T-cell (primary cell): ENCODE data around the gene CCDC154. TPM values are rescaled to one million over a fixed set of nuclear protein-coding genes. Genes with fewer than 3 reads are reported as not detected.

Experiments
- ATAC-seq, 4 experiments: fragments of 200-7000 bp in 3 of 4; fragments of 150-1000 bp in 1 of 4; cut with Tn5 transposase; replicated peaks in 1 of 4; 1 replicate in 3 of 4; 2 replicates in 1 of 4; pipeline ENCODE4 v1.10.0; 2021; ENCODE audit warnings: moderate library complexity in 3 of 4, mild to moderate bottlenecking in 2 of 4, moderate number of reproducible peaks in 1 of 4
- CTCF ChIA-PET, 2 donors: fragments of 300-600 bp; sonication (Branson Sonifier 250); formaldehyde crosslinking; loops; one replicate each; lab custom pipeline; 2022; ENCODE audit warnings: antibody characterized with exemption in 2 of 2; lab: Charles Lee
- POLR2A ChIA-PET, 2 donors: fragments of 300-600 bp; sonication (Branson Sonifier 250); formaldehyde crosslinking; loops; one replicate each; lab custom pipeline; 2022; ENCODE audit warnings: antibody characterized with exemption in 2 of 2; lab: Charles Lee
- DNase-seq, 35 experiments: peaks; one replicate each; pipeline versions ENCODE4 v3.0.0 to v3.0.0-alpha.2; 2013 to 2023
- H3K27ac ChIP-seq: one replicate; pipeline ENCODE4 v1.5.1; 2013; ENCODE audit warnings: low read length
- H3K27me3 ChIP-seq, 2 experiments: replicated peaks in 1 of 2; 1 replicate in 1 of 2; 2 replicates in 1 of 2; pipeline versions ENCODE4 v1.6.1 to v1.7.0; 2013; ENCODE audit warnings: low read length in 1 of 2, mixed read lengths in 1 of 2; ENCODE audit not compliant: control insufficient read depth in 2 of 2, insufficient read depth in 2 of 2; ENCODE audit errors: extremely low read depth in 1 of 2
- H3K36me3 ChIP-seq, 2 donors: 1 replicate in 1 of 2; 2 replicates in 1 of 2; pipeline versions ENCODE4 v1.6.1 to v1.7.0; 2013; ENCODE audit warnings: low read length in 1 of 2; ENCODE audit not compliant: control insufficient read depth in 2 of 2, insufficient read depth in 1 of 2; ENCODE audit errors: extremely low read depth in 1 of 2
- H3K4me1 ChIP-seq, 2 experiments: 1 replicate in 1 of 2; 2 replicates in 1 of 2; pipeline versions ENCODE4 v1.6.1 to v1.7.0; 2013; ENCODE audit warnings: low read length in 2 of 2, mixed read lengths in 1 of 2; ENCODE audit not compliant: insufficient read depth in 2 of 2, control insufficient read depth in 1 of 2; ENCODE audit errors: extremely low read depth in 1 of 2
- H3K4me3 ChIP-seq, 2 donors: 1 replicate in 1 of 2; 2 replicates in 1 of 2; pipeline versions ENCODE4 v1.5.1 to v1.7.0; 2013; ENCODE audit warnings: mild to moderate bottlenecking in 2 of 2, low read length in 1 of 2, moderate library complexity in 1 of 2; ENCODE audit not compliant: control insufficient read depth in 1 of 2; ENCODE audit errors: extremely low read depth in 1 of 2
- H3K9me3 ChIP-seq: 2 replicates; pipeline ENCODE4 v1.7.0; 2013
- H3K27ac Mint-ChIP-seq, 2 donors: one replicate each; pipeline ENCODE4 v1.8.0; 2020 to 2021; ENCODE audit warnings: mild to moderate bottlenecking in 2 of 2, mixed read lengths in 2 of 2
- H3K27me3 Mint-ChIP-seq, 2 donors: one replicate each; pipeline ENCODE4 v1.8.0; 2021 to 2022; ENCODE audit warnings: mixed read lengths in 2 of 2
- H3K36me3 Mint-ChIP-seq: one replicate; pipeline ENCODE4 v1.8.0; 2021; ENCODE audit warnings: mixed read lengths
- H3K4me1 Mint-ChIP-seq, 3 donors: one replicate each; pipeline ENCODE4 v1.8.0; 2020 to 2022; ENCODE audit warnings: mixed read lengths in 3 of 3, mild to moderate bottlenecking in 1 of 3
- H3K4me3 Mint-ChIP-seq, 3 donors: one replicate each; pipeline ENCODE4 v1.8.0; 2020 to 2022; ENCODE audit warnings: mild to moderate bottlenecking in 3 of 3, mixed read lengths in 3 of 3, moderate library complexity in 3 of 3
- H3K9me3 Mint-ChIP-seq, 3 donors: one replicate each; pipeline ENCODE4 v1.8.0; 2020 to 2022; ENCODE audit warnings: mixed read lengths in 3 of 3
- WGBS: methylation state at CpG from one replicate; pipeline ENCODE4 v1.1.5; 2013; ENCODE audit warnings: missing lambda C conversion rate; ENCODE audit not compliant: insufficient coverage; 5-methylcytosine and 5-hydroxymethylcytosine counted together
- total RNA-seq, 35 experiments: library from RNA in 6 of 35; stranded (reverse) in 6 of 35; fragments of 120-200 nt in 1 of 35; gene quantifications; one replicate each; pipeline versions ENCODE4 v1.2.1 to v1.2.4 and lab custom pipeline; 2013 to 2026

Gene CCDC154
- total RNA-seq, 5 donors from 2014 or later (not counting 1 experiment from before 2014, with no cell fraction given) = 2.5 to 9.3 (median 6.5) TPM

DNA sequence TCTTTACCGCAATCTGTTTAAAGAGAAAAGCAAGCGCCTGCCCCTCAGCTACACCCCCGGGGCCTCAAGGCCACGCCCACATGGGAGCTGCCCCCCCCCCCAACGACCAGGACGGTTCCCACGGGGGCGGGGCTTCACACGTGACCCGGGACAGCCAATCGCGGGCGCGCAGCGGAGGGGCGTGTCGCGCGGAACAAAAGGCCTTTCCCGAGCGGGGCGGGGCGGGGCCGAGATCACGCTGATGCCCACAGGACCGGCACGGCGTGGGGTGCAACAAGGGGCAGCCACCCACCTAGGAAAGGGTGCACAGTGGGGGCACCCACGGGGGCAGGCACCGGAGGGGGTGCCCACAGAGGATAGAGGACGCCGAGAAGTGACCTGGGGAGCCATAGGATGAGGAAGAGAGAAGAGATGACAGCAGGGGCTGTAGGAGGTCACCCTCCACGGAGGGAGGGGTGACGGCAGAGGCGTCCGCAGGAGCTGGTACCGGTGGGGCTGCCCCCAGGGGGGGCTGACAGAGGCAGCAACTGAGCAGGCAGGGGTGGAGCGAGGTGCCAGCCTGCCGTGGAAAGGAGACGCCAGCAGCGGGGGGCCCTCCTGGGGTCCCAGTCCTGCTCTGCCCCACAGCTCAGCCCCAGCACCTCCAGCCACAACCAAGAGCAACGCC, 36.1 kb downstream of the CCDC154 start:
- H3K4me3 Mint-ChIP-seq = peak overlapping the region; percentile 66 to 77 (median 68)
- POLR2A ChIA-PET = interaction anchor here in 1 of 2 donors (0.7 kb wide), 2 partner anchors 12 to 16 kb away, joined by 3 read pairs; partner anchors contain the start of gene UQCC4
- H3K27me3 ChIP-seq = no peaks in the 10 kb centered on the region
- WGBS = 0% methylated on average over 27 of the region's 42 CpGs
- peak; percentile 84 to 98 (median 92) for DNase-seq
- CTCF ChIA-PET = interaction anchor here in 1 of 2 donors (0.6 kb wide), 1 partner anchor 944 kb away, joined by 3 read pairs; no protein-coding TSS in a partner anchor
- peak overlapping the region; percentile 34 for H3K27ac ChIP-seq
- H3K36me3 Mint-ChIP-seq = peaks cover 3% of the 10 kb centered on the region
- peaks cover 27 to 46% (median 39%) of the 10 kb centered on the region in 3 donors for H3K4me1 Mint-ChIP-seq
- H3K27ac Mint-ChIP-seq = peak overlapping the region in 1 of 2 donors; percentile 69
- peak; percentile 93 to 95 (median 94) for ATAC-seq
- no peaks in the 10 kb centered on the region for H3K9me3 ChIP-seq
- H3K27me3 Mint-ChIP-seq = no peaks in the 10 kb centered on the region
- H3K4me3 ChIP-seq = peak overlapping the region; percentile 29 to 37
- peaks cover 4 to 32% of the 10 kb centered on the region in 2 donors for H3K36me3 ChIP-seq
- no peaks in the 10 kb centered on the region for H3K9me3 Mint-ChIP-seq
- H3K4me1 ChIP-seq = peaks cover 0 to 34% of the 10 kb centered on the region in 2 experiments

DNA sequence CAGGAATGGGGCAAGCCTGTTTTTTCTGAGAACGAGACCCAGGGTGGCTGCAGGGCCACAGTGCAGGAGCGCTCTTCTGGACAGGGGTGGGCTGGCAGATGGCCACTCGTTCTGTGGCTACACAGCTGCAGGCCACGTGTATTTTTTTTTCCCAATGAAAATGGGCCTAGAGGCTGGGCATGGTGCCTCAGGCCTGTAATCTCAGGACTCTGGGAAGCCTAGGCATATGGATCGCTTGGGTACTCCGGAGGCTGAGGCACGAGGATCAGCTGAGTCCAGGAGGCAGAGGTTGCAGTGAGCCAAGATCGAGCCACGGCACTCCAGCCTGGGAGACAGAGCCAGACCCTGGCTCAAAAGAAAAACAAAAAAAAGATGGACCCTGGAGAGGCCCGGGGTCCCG, 36.6 kb downstream of the CCDC154 start:
- ATAC-seq (no peak), DNase-seq (no peak)
- H3K9me3 ChIP-seq = no peaks in the 10 kb centered on the region
- peaks cover 0 to 28% of the 10 kb centered on the region in 2 experiments for H3K4me1 ChIP-seq
- ChIA-PET CTCF (interaction anchor here in 1 of 2 donors (0.6 kb wide), 1 partner anchor 943 kb away, joined by 3 read pairs; no protein-coding TSS in a partner anchor), POLR2A (interaction anchor here (0.7 kb wide), 3 partner anchors 13 to 382 kb away, joined by 3 to 5 read pairs (median 3); partner anchors contain the start of gene UQCC4 (in 1 of the 2))
- peaks cover 6 to 35% of the 10 kb centered on the region in 2 donors for H3K36me3 ChIP-seq
- Mint-ChIP-seq H3K27me3 (no peaks in the 10 kb centered on the region), H3K36me3 (peaks cover 4% of the 10 kb centered on the region), H3K27ac (peak overlapping the region; percentile 65 to 69), H3K4me3 (peak overlapping the region; percentile 57 to 77 (median 63)), H3K4me1 (peaks cover 27 to 44% (median 37%) of the 10 kb centered on the region in 3 donors), H3K9me3 (no peaks in the 10 kb centered on the region)
- H3K4me3 ChIP-seq = peak overlapping the region in 1 of 2 donors; percentile 37
- no peaks in the 10 kb centered on the region for H3K27me3 ChIP-seq
- H3K27ac ChIP-seq = peak overlapping the region; percentile 34
- WGBS = 52% methylated on average over 11 of the region's 11 CpGs

DNA sequence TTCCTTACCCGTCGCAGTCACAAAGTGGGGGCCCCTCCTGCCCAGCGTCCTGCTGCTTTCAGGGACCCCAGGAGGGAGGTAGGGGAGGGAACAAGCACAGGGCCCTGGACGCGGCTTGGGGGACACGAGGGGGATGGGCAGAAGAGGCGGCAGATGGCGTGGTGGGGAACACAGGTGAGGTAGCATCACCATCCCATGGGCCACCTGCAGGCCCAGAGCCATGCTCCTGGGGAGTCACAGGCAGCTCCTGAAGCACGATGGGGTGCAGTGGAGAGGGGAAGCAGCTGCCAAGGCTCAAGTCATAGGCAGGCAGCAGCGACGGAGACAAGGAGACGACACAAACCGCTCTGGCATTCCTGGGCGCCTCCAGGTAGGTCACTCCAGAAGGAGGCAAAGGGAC, 40.6 kb downstream of the CCDC154 start:
- no peaks in the 10 kb centered on the region for H3K27me3 ChIP-seq
- no peak overlapping the region for H3K4me3 ChIP-seq
- H3K36me3 ChIP-seq = peaks cover 21 to 59% of the 10 kb centered on the region in 2 donors
- Mint-ChIP-seq H3K4me3 (no peak overlapping the region), H3K9me3 (no peaks in the 10 kb centered on the region), H3K36me3 (peaks cover 14% of the 10 kb centered on the region), H3K4me1 (peaks cover 18 to 28% (median 20%) of the 10 kb centered on the region in 3 donors), H3K27me3 (no peaks in the 10 kb centered on the region), H3K27ac (no peak overlapping the region)
- no peak overlapping the region for H3K27ac ChIP-seq
- H3K4me1 ChIP-seq = peaks cover 0 to 20% of the 10 kb centered on the region in 2 experiments
- CTCF ChIA-PET = no interaction called here
- 93% methylated on average over 11 of the region's 14 CpGs for WGBS
- DNase-seq = no peak
- POLR2A ChIA-PET = no interaction called here
- no peak for ATAC-seq
- no peaks in the 10 kb centered on the region for H3K9me3 ChIP-seq

DNA sequence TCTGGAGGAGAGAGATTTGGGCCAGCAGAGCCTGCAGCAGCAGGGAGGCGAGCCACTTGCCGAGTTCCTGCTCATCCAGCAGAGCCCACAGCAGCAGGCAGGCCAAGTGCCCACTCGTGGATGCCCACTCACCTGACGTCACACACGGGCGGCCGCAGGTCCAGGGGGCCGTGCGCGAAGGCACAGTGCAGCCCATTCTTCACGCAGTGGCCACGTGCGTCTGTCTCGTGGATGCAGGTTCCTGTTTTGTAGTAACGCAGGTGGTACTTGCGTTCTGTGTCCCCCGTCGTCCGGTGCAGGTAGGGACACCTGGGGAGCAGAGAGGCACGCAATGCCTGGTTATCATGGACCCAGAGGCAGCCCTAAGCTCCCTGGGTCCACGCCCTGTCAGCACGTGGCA, 41.3 kb downstream of the CCDC154 start:
- DNase-seq (no peak), ATAC-seq (no peak)
- WGBS = 94% methylated on average over 22 of the region's 22 CpGs
- Mint-ChIP-seq H3K27ac (no peak overlapping the region), H3K27me3 (no peaks in the 10 kb centered on the region), H3K4me1 (peaks cover 14 to 33% (median 16%) of the 10 kb centered on the region in 3 donors), H3K9me3 (no peaks in the 10 kb centered on the region), H3K36me3 (peaks cover 19% of the 10 kb centered on the region), H3K4me3 (no peak overlapping the region)
- H3K36me3 ChIP-seq = peaks cover 28 to 66% of the 10 kb centered on the region in 2 donors
- ChIA-PET POLR2A (no interaction called here), CTCF (no interaction called here)
- no peaks in the 10 kb centered on the region for H3K9me3 ChIP-seq
- H3K27me3 ChIP-seq = no peaks in the 10 kb centered on the region
- no peak overlapping the region for H3K27ac ChIP-seq
- H3K4me1 ChIP-seq = peaks cover 0 to 13% of the 10 kb centered on the region in 2 experiments
- H3K4me3 ChIP-seq = no peak overlapping the region

DNA sequence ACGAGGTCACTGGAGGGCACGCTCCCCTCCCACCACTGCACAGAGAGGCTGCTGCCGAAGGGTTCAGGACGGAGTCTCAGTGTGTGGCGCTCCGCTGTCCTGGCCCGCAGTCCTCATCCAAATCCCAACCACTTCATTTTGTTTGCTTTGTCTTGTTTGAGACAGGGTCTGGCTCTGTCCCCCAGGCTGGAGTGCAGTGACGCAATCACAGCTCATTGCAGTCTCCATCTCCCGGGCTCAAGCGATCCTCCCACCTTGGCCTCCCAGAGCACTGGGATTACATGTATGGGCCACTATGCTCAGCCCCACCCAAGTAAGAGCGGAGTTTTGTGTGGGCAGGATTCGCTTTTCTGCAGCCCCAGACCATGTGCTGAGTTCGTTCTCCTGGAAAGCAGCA, 42.6 kb downstream of the CCDC154 start:
- H3K4me3 Mint-ChIP-seq = no peak overlapping the region
- POLR2A ChIA-PET = interaction anchor here in 1 of 2 donors (0.6 kb wide), 1 partner anchor 176 kb away, joined by 3 read pairs; no protein-coding TSS in a partner anchor
- WGBS = 96% methylated on average over 8 of the region's 13 CpGs

DNA sequence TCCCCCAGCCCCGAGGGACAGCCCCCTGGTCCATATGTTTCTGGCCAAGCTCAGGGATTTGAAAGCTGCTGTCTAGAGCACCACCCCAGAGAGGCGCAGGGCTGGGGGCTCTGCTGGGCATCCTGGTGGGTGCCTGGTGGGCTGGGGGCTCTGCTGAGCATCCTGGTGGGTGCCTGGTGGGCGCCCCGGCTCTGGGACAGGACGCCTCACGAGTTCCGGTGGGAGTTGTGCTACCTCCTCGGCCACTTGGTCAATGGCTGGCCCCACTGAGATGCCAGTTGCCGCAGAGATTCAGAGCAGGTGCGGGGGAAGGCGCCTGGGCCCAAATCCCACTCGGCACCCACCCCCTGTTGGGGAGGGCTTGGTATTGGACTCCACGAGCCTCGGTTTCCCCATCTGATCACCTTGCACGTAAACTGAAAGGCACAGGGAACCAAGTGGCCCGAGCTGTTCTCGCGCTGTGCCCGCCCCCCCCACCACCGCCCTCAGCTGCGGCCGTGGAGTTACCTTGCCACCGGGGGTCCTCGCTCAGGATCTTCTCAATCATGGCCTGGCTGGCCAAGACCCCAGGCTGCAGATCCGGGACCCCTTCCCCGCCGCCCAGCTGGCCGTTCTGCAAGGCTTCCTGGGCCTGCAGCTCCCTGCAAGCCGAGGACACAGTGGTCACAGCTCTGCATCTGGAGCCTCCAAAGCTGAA, 43.1 kb downstream of the CCDC154 start:
- Histone ChIP-seq H3K9me3 (no peaks in the 10 kb centered on the region), H3K36me3 (peaks cover 32 to 64% of the 10 kb centered on the region in 2 donors), H3K4me3 (no peak overlapping the region), H3K27ac (no peak overlapping the region), H3K4me1 (peaks cover 0 to 2% of the 10 kb centered on the region in 2 experiments), H3K27me3 (no peaks in the 10 kb centered on the region)
- DNase-seq (no peak), ATAC-seq (no peak)
- Mint-ChIP-seq H3K27ac (no peak overlapping the region), H3K4me3 (no peak overlapping the region), H3K9me3 (no peaks in the 10 kb centered on the region), H3K27me3 (no peaks in the 10 kb centered on the region), H3K36me3 (peaks cover 19% of the 10 kb centered on the region), H3K4me1 (peaks cover 6 to 26% (median 8%) of the 10 kb centered on the region in 3 donors)
- 95% methylated on average over 26 of the region's 29 CpGs for WGBS
- POLR2A ChIA-PET = interaction anchor here in 1 of 2 donors (0.6 kb wide), 1 partner anchor 177 kb away, joined by 3 read pairs; no protein-coding TSS in a partner anchor
- CTCF ChIA-PET = no interaction called here

More for the DNA sequence above, 42.6 kb downstream of the CCDC154 start:
- peaks cover 19% of the 10 kb centered on the region for H3K36me3 Mint-ChIP-seq
- no peaks in the 10 kb centered on the region for H3K27me3 ChIP-seq
- H3K36me3 ChIP-seq = peaks cover 28 to 68% of the 10 kb centered on the region in 2 donors
- DNase-seq (no peak), ATAC-seq (no peak)
- no peak overlapping the region for H3K4me3 ChIP-seq
- no peak overlapping the region for H3K27ac ChIP-seq
- peaks cover 0 to 2% of the 10 kb centered on the region in 2 experiments for H3K4me1 ChIP-seq
- CTCF ChIA-PET = no interaction called here
- no peaks in the 10 kb centered on the region for H3K9me3 Mint-ChIP-seq
- no peak overlapping the region for H3K27ac Mint-ChIP-seq
- peaks cover 7 to 27% (median 9%) of the 10 kb centered on the region in 3 donors for H3K4me1 Mint-ChIP-seq
- H3K27me3 Mint-ChIP-seq = no peaks in the 10 kb centered on the region
- H3K9me3 ChIP-seq = no peaks in the 10 kb centered on the region
